Measurements from ENCODE around the gene GAGE12J. TPM values are rescaled to one million over a fixed set of nuclear protein-coding genes. Genes with fewer than 3 reads are reported as not detected.

The GAGE12J gene
- total RNA-seq, 4 donors from 2014 or later: not detected

- no peaks in the 10 kb centered on the region for H3K9me3 ChIP-seq
- H3K27ac ChIP-seq: no peak overlapping the region
- no peaks in the 10 kb centered on the region for H3K4me1 ChIP-seq
- H3K36me3 ChIP-seq: no peaks in the 10 kb centered on the region
- peak in 2 of 3 donors; percentile 7 to 22 for DNase-seq
- TF ChIP-seq POLR2A (IDR thresholded peaks at IDR 0.05): no peak
- no peak for TF ChIP-seq CTCF (IDR thresholded peaks at IDR 0.05)
- H3K4me3 ChIP-seq: no peak overlapping the region
- no peaks in the 10 kb centered on the region for H3K27me3 ChIP-seq
These were observed 43.8 kb upstream of the GAGE12J start for GRCh38 chrX:49278081-49278480.

- TF ChIP-seq CTCF (IDR thresholded peaks at IDR 0.05): peak in 1 of 6 experiments; percentile 1
- TF ChIP-seq POLR2A (IDR thresholded peaks at IDR 0.05): no peak
- Histone ChIP-seq H3K9me3 (no peaks in the 10 kb centered on the region), H3K4me3 (no peak overlapping the region), H3K27ac (no peak overlapping the region), H3K36me3 (no peaks in the 10 kb centered on the region), H3K4me1 (no peaks in the 10 kb centered on the region), H3K27me3 (no peaks in the 10 kb centered on the region)
- DNase-seq: peak in 2 of 3 donors; percentile 4 to 36
These were observed 39.2 kb upstream of the GAGE12J start for GRCh38 chrX:49282647-49283011.

- no peak for DNase-seq
- Histone ChIP-seq H3K4me1 (no peaks in the 10 kb centered on the region), H3K4me3 (no peak overlapping the region), H3K36me3 (no peaks in the 10 kb centered on the region), H3K27ac (no peak overlapping the region), H3K9me3 (no peaks in the 10 kb centered on the region), H3K27me3 (no peaks in the 10 kb centered on the region)
- TF ChIP-seq CTCF (IDR thresholded peaks at IDR 0.05): no peak
- TF ChIP-seq POLR2A (IDR thresholded peaks at IDR 0.05): no peak
These were observed 37.6 kb upstream of the GAGE12J start for GRCh38 chrX:49284212-49284611.

- TF ChIP-seq POLR2A (IDR thresholded peaks at IDR 0.05): no peak
- no peak for TF ChIP-seq CTCF (IDR thresholded peaks at IDR 0.05)
- Histone ChIP-seq H3K27ac (no peak overlapping the region), H3K36me3 (no peaks in the 10 kb centered on the region), H3K9me3 (no peaks in the 10 kb centered on the region), H3K4me1 (no peaks in the 10 kb centered on the region), H3K27me3 (no peaks in the 10 kb centered on the region), H3K4me3 (no peak overlapping the region)
- DNase-seq: peak in 1 of 3 donors; percentile 27
These were observed 35.7 kb upstream of the GAGE12J start for GRCh38 chrX:49286136-49286535.

GRCh38 chrX:49286581-49286980, 35.3 kb upstream of the GAGE12J start:
- no peak overlapping the region for H3K27ac ChIP-seq
- H3K27me3 ChIP-seq: no peaks in the 10 kb centered on the region
- H3K9me3 ChIP-seq: no peaks in the 10 kb centered on the region
- no peak for TF ChIP-seq POLR2A (IDR thresholded peaks at IDR 0.05)
- no peak for TF ChIP-seq CTCF (IDR thresholded peaks at IDR 0.05)
- peak in 1 of 3 donors; percentile 39 for DNase-seq
- no peaks in the 10 kb centered on the region for H3K36me3 ChIP-seq
- no peaks in the 10 kb centered on the region for H3K4me1 ChIP-seq
- H3K4me3 ChIP-seq: no peak overlapping the region

- DNase-seq: no peak
- H3K27me3 ChIP-seq: no peaks in the 10 kb centered on the region
- TF ChIP-seq CTCF (IDR thresholded peaks at IDR 0.05): no peak
- TF ChIP-seq POLR2A (IDR thresholded peaks at IDR 0.05): no peak
These were observed 34.2 kb upstream of the GAGE12J start for GRCh38 chrX:49287665-49288064.

More at GRCh38 chrX:49287665-49288064, 34.2 kb upstream of the GAGE12J start:
- Histone ChIP-seq H3K9me3 (no peaks in the 10 kb centered on the region), H3K36me3 (no peaks in the 10 kb centered on the region), H3K4me1 (no peaks in the 10 kb centered on the region), H3K4me3 (no peak overlapping the region), H3K27ac (no peak overlapping the region)

Data from Peyer's patch (tissue), 4 donors.